H1 (cell line): Measurements from ENCODE around the gene SPEN. TPM values are rescaled to one million over a fixed set of nuclear protein-coding genes. Genes with fewer than 3 reads are reported as not detected.
"Not testable (repeated sequence)": the region's sequence is repeated elsewhere in the genome, so short reads cannot be mapped to it uniquely, and the experiment has no call there.

ENCODE experiments used
- CTCF ChIA-PET: fragments of 300-600 bp; sonication (Branson Sonifier 250); formaldehyde crosslinking; loops from one replicate; lab custom pipeline; 2021; ENCODE audit not compliant: partially characterized antibody; lab: Charles Lee
- POLR2A ChIA-PET: fragments of 300-600 bp; sonication (Branson Sonifier 250); formaldehyde crosslinking; loops from one replicate; lab custom pipeline; 2021; ENCODE audit warnings: inconsistent platforms; ENCODE audit not compliant: partially characterized antibody; lab: Charles Lee
- DNase-seq, 2 experiments: peaks; one replicate each; pipeline versions ENCODE4 v3.0.0 to v3.0.0-alpha.2; 2010 to 2022; ENCODE audit warnings: low spot score in 2 of 2, low read depth in 1 of 2, mixed read lengths in 1 of 2
- FAIRE-seq: peaks from 2 replicates; lab custom pipeline; 2011; peaks lifted over from hg19 to GRCh38; lab: Jason Lieb, UNC
- H2AFZ ChIP-seq: 2 replicates; pipeline ENCODE4 v1.8.1; 2012; ENCODE audit warnings: low read length, inconsistent platforms
- H2AK5ac ChIP-seq: 2 replicates; pipeline ENCODE4 v1.6.1; 2013; ENCODE audit warnings: low read depth, low read length
- H2BK120ac ChIP-seq: replicated peaks from 2 replicates; pipeline ENCODE3; 2013; ENCODE audit warnings: low read depth, low read length, inconsistent platforms
- H2BK12ac ChIP-seq: 2 replicates; pipeline ENCODE4 v1.6.1; 2013; ENCODE audit warnings: low read depth, low read length
- H2BK15ac ChIP-seq: 2 replicates; pipeline ENCODE4 v1.6.1; 2013; ENCODE audit warnings: low read length
- H2BK20ac ChIP-seq: 2 replicates; pipeline ENCODE4 v1.6.1; 2013; ENCODE audit warnings: low read length
- H2BK5ac ChIP-seq: 2 replicates; pipeline ENCODE4 v1.6.1; 2013; ENCODE audit warnings: low read depth, low read length
- H3K14ac ChIP-seq: 2 replicates; pipeline ENCODE4 v1.6.1; 2013; ENCODE audit warnings: inconsistent platforms; ENCODE audit not compliant: insufficient read length
- H3K18ac ChIP-seq: 2 replicates; pipeline ENCODE4 v1.6.1; 2013; ENCODE audit warnings: low read length; ENCODE audit errors: extremely low read depth
- H3K23ac ChIP-seq: 2 replicates; pipeline ENCODE4 v1.6.1; 2013; ENCODE audit warnings: inconsistent platforms; ENCODE audit not compliant: insufficient read length
- H3K23me2 ChIP-seq: 2 replicates; pipeline ENCODE4 v1.6.1; 2013; ENCODE audit warnings: low read depth, low read length
- H3K27ac ChIP-seq: 2 replicates; pipeline ENCODE4 v1.6.1; 2011; ENCODE audit warnings: low read depth, low read length, inconsistent platforms
- H3K27me3 ChIP-seq, 4 experiments: replicated peaks in 1 of 4; 1 replicate in 1 of 4; 2 replicates in 3 of 4; pipeline versions ENCODE4 v1.6.1 to v1.8.1; 2011 to 2013; ENCODE audit warnings: low read length in 3 of 4, mild to moderate bottlenecking in 3 of 4, inconsistent platforms in 2 of 4, mixed read lengths in 2 of 4, moderate library complexity in 1 of 4; ENCODE audit not compliant: control insufficient read depth in 3 of 4, insufficient read depth in 3 of 4; ENCODE audit errors: extremely low read depth in 1 of 4
- H3K36me3 ChIP-seq, 4 experiments: 2 replicates each; pipeline versions ENCODE4 v1.6.1 to v1.8.1; 2011 to 2013; ENCODE audit warnings: mild to moderate bottlenecking in 4 of 4, low read length in 3 of 4, moderate library complexity in 2 of 4, control low read depth in 1 of 4, inconsistent platforms in 1 of 4; ENCODE audit not compliant: insufficient read depth in 4 of 4, control insufficient read depth in 2 of 4
- H3K4ac ChIP-seq: replicated peaks from 2 replicates; pipeline ENCODE3; 2013; ENCODE audit warnings: low read length, low read depth, mixed read lengths, inconsistent platforms; ENCODE audit not compliant: insufficient read length
- H3K4me1 ChIP-seq, 4 experiments: replicated peaks in 1 of 4; 1 replicate in 1 of 4; 2 replicates in 3 of 4; pipeline versions ENCODE4 v1.6.1 to v1.8.1; 2011 to 2013; ENCODE audit warnings: low read length in 3 of 4, inconsistent platforms in 2 of 4, mixed read lengths in 1 of 4; ENCODE audit not compliant: insufficient read depth in 4 of 4, control insufficient read depth in 3 of 4
- H3K4me2 ChIP-seq, 2 experiments: 2 replicates each; pipeline versions ENCODE4 v1.6.1 to v1.8.1; 2011 to 2013; ENCODE audit warnings: low read depth in 2 of 2, low read length in 2 of 2, control low read depth in 1 of 2, inconsistent platforms in 1 of 2, mild to moderate bottlenecking in 1 of 2; ENCODE audit not compliant: insufficient read depth in 1 of 2
- H3K4me3 ChIP-seq, 4 experiments: fragments of 200-600, 300-600 bp in 1 of 4; sonication (generic), shearing (Covaris generic), sonication (Bioruptor Twin) in 1 of 4; 2 replicates each; pipeline versions ENCODE4 v1.5.1 to v1.8.1; 2011 to 2016; ENCODE audit warnings: low read length in 4 of 4, low read depth in 3 of 4, control low read depth in 2 of 4, inconsistent platforms in 2 of 4, mild to moderate bottlenecking in 2 of 4, mixed read lengths in 1 of 4, moderate library complexity in 1 of 4; ENCODE audit not compliant: insufficient read depth in 2 of 4; ENCODE audit errors: extremely low read depth in 1 of 4
- H3K56ac ChIP-seq: replicated peaks from 2 replicates; pipeline ENCODE3; 2013; ENCODE audit warnings: low read depth, mild to moderate bottlenecking, mixed read lengths, low read length, inconsistent platforms; ENCODE audit not compliant: insufficient read length
- H3K79me1 ChIP-seq: 2 replicates; pipeline ENCODE4 v1.6.1; 2013; ENCODE audit warnings: low read depth, low read length, control low read depth
- H3K79me2 ChIP-seq, 2 experiments: 2 replicates each; pipeline versions ENCODE4 v1.6.1 to v1.8.1; 2012 to 2013; ENCODE audit warnings: low read length in 2 of 2, mild to moderate bottlenecking in 2 of 2, inconsistent platforms in 1 of 2; ENCODE audit not compliant: insufficient read depth in 2 of 2, control insufficient read depth in 1 of 2
- H3K9ac ChIP-seq, 4 experiments: replicated peaks in 1 of 4; 1 replicate in 1 of 4; 2 replicates in 3 of 4; pipeline versions ENCODE4 v1.6.1 to v1.8.1; 2011 to 2013; ENCODE audit warnings: low read depth in 3 of 4, low read length in 3 of 4, control low read depth in 2 of 4, mild to moderate bottlenecking in 2 of 4, moderate library complexity in 2 of 4, inconsistent platforms in 1 of 4; ENCODE audit errors: extremely low read depth in 1 of 4
- H3K9me3 ChIP-seq, 2 experiments: 2 replicates each; pipeline versions ENCODE4 v1.6.1 to v1.8.1; 2012 to 2013; ENCODE audit warnings: mild to moderate bottlenecking in 2 of 2, moderate library complexity in 2 of 2, control low read depth in 1 of 2, inconsistent platforms in 1 of 2, low read depth in 1 of 2, low read length in 1 of 2, mixed read lengths in 1 of 2; ENCODE audit not compliant: insufficient read depth in 2 of 2
- H4K20me1 ChIP-seq, 2 experiments: replicated peaks in 1 of 2; 2 replicates each; pipeline versions ENCODE3 to v1.8.1; 2011 to 2013; ENCODE audit warnings: inconsistent platforms in 2 of 2, low read length in 2 of 2, mild to moderate bottlenecking in 1 of 2; ENCODE audit not compliant: insufficient read depth in 2 of 2, control insufficient read depth in 1 of 2
- H4K5ac ChIP-seq: 2 replicates; pipeline ENCODE4 v1.6.1; 2013; ENCODE audit warnings: low read length, low read depth, mixed read lengths, inconsistent platforms; ENCODE audit not compliant: insufficient read length
- H4K8ac ChIP-seq: 2 replicates; pipeline ENCODE4 v1.8.0; 2013; ENCODE audit warnings: mild to moderate bottlenecking, moderate library complexity, low read length, inconsistent platforms; ENCODE audit not compliant: insufficient read depth; ENCODE audit errors: extremely low read depth
- H4K91ac ChIP-seq: replicated peaks from 2 replicates; pipeline ENCODE3; 2013; ENCODE audit warnings: low read length, mixed read lengths, inconsistent platforms; ENCODE audit not compliant: insufficient read length
- ASH2L ChIP-seq: fragments of 200-600, 300-600 bp; sonication (generic); IDR thresholded peaks from one replicate; pipeline ENCODE4 v1.7.1; 2017; ENCODE audit warnings: low read length
- CREB1 ChIP-seq: IDR thresholded peaks from 2 replicates; pipeline ENCODE4 v1.6.1; 2012; ENCODE audit warnings: inconsistent platforms
- NRF1 ChIP-seq: IDR thresholded peaks from 2 replicates; pipeline ENCODE4 v1.6.1; 2011; ENCODE audit warnings: mild to moderate bottlenecking, low read depth, low read length, improper control_type of control experiment
- SIRT6 ChIP-seq: IDR thresholded peaks from one replicate; pipeline ENCODE4 v1.7.1; 2012; ENCODE audit warnings: low read length, inconsistent platforms
- TAF1 ChIP-seq: IDR thresholded peaks from 2 replicates; pipeline ENCODE4 v1.6.1; 2011; ENCODE audit warnings: mild to moderate bottlenecking, low read depth, low read length
- ZNF274 ChIP-seq: IDR thresholded peaks from 2 replicates; pipeline ENCODE4 v1.7.0; 2012; ENCODE audit warnings: low read length, borderline replicate concordance; ENCODE audit errors: extremely low read depth
- WGBS, 2 experiments: shearing (Covaris generic) in 1 of 2; methylation state at CpG; one replicate each; pipeline versions ENCODE4 v1.1.6 to v1.1.7; 2013 to 2015; ENCODE audit warnings: low lambda C conversion rate in 2 of 2, mixed read lengths in 2 of 2, inconsistent platforms in 1 of 2, low coverage in 1 of 2, missing lambda C conversion rate in 1 of 2; ENCODE audit not compliant: insufficient replicate concordance in 2 of 2, insufficient coverage in 1 of 2, insufficient read length in 1 of 2; ENCODE audit errors: extremely low coverage in 1 of 2, missing lambda C conversion rate in 1 of 2; 5-methylcytosine and 5-hydroxymethylcytosine counted together
- polyA plus RNA-seq, 7 experiments: library from polyadenylated mRNA; depleted of rRNA in 3 of 7; stranded (reverse) in 5 of 7; unstranded in 2 of 7; fragments of >200 nt in 5 of 7; fragments of 200-250 nt in 2 of 7; gene quantifications; 1 replicate in 5 of 7; 2 replicates in 1 of 7; 4 replicates in 1 of 7; pipeline versions ENCODE4 v1.2.1 to v1.2.3, GENCODE V29; 2011 to 2013; ENCODE audit warnings: missing spikeins in 2 of 7, mixed read lengths in 2 of 7
- total RNA-seq: library from RNA; stranded (reverse); fragmentation: NEBNext Ultra II Directional; extraction: Animal tissue kit (Norgen Biotek cat#: 25700); gene quantifications from 2 replicates; pipeline ENCODE4 v1.2.1, GENCODE V29; 2021
- TF ChIP-seq, protein P1 (sequence below): IDR thresholded peaks from 2 replicates; pipeline ENCODE4 v1.6.1; 2012; ENCODE audit warnings: inconsistent platforms

Gene SPEN
- total and polyA plus RNA-seq, 2 of the 8 experiments (the other 6 are each of a cell fraction or from before 2014, with no cell fraction given) = 12.5 to 52.1 TPM

DNA sequence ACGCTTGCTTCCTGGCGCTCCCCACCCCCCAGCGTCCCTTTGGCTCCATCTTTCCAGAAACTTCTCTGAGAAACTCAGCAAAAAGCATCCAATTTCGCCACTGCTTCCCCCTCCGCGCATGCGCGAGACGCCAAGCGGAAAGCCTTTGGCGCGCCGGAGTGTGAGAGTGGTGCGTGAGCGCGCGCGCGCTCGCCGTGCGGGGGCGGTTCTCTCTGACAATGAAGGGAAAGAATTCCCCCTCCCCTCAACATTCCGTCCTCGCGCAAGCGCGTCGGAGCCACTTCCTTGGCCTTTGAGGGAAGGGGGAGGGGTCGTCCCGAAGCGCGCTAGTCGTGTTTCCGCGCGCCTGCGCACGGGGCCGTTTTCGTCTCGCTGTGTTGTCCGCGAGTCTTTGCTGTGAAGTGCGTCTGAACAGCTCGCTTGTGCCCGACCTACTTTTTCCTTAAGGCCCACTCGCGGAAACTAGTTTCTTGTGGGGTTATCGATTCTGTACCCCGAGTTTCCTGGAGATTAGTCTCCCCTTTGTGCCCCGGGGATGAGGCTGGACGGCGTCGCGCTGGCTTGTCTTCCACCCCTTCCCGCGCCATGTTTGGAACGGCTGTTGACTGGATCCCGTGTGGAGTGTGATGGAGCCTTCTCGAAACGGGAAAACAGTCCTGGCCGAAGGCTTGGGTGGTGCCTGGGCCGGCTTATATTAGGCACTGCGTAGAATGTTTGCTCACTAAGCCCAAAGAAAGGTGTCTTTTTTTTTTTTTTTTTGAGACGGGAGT is 11.6 kb upstream of the SPEN start (continued):
- TF ChIP-seq, protein P1, sequence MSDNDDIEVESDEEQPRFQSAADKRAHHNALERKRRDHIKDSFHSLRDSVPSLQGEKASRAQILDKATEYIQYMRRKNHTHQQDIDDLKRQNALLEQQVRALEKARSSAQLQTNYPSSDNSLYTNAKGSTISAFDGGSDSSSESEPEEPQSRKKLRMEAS = peak; percentile 71
- TF ChIP-seq NRF1 (peak; percentile 86), ASH2L (peak; percentile 64), TAF1 (peak; percentile 66), CREB1 (peak; percentile 63; the same call in 1 of the 2 replicates), SIRT6 (no peak), ZNF274 (no peak)

DNA sequence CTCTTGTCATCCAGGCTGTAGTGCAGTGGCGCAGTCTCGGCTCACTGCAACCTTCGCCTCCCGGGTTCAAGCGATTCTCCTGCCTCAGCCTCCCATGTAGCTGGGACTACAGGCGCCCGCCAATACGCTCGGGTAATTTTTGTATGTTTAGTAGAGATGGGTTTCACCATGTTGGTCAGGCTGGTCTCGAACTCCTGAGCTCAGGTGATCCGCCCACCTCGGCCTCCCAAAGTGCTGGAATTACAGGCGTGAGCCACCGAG is 11.1 kb upstream of the SPEN start:
- peak overlapping the region in 1 of 2 experiments; percentile 94; a peak in 2 of 4 replicates for H3K4me2 ChIP-seq
- H2BK15ac ChIP-seq, H2BK5ac ChIP-seq, H4K5ac ChIP-seq, H3K27me3 ChIP-seq, H3K56ac ChIP-seq, H3K9ac ChIP-seq, H3K36me3 ChIP-seq, H2BK20ac ChIP-seq, H2BK120ac ChIP-seq, H3K14ac ChIP-seq, H4K91ac ChIP-seq, H3K4me1 ChIP-seq, H2AFZ ChIP-seq, H4K20me1 ChIP-seq, H3K9me3 ChIP-seq, DNase-seq, H3K79me2 ChIP-seq, H3K79me1 ChIP-seq, H3K23ac ChIP-seq, H3K27ac ChIP-seq, H3K4ac ChIP-seq, FAIRE-seq: not testable (repeated sequence)
- POLR2A ChIA-PET = interaction anchor here (0.6 to 5.2 kb wide), 4 partner anchors 12 to 116 kb away, joined by 3 to 87 read pairs (median 4); partner anchors contain the start of gene SPEN
- 0 out of 2 replicates have a peak overlapping the region, but pooled peaks have one; percentile 93 for H3K18ac ChIP-seq
- peak overlapping the region in 2 of 4 experiments; percentile 68 to 80; a peak in 4 of 8 replicates for H3K4me3 ChIP-seq
- peak overlapping the region; percentile 89; the same call in 1 of the 2 replicates for H2BK12ac ChIP-seq
- H4K8ac ChIP-seq = peak overlapping the region; percentile 48; the same call in 1 of the 2 replicates
- peaks cover 10% of the 10 kb centered on the region for H3K23me2 ChIP-seq
- CTCF ChIA-PET = interaction anchor here (0.8 to 1.8 kb wide), 2 partner anchors 11 to 34 kb away, joined by 4 to 5 read pairs; partner anchors contain the start of gene SPEN
- H2AK5ac ChIP-seq = peak overlapping the region; percentile 5; the same call in 1 of the 2 replicates
- 95% methylated on average over 12 of the region's 14 CpGs; no CpG with 5 or more reads in 1 of the 2 experiments for WGBS, 2 experiments
